H9 (cell line): ENCODE measurements around the gene DIAPH3. TPM values are rescaled to one million over a fixed set of nuclear protein-coding genes. Genes with fewer than 3 reads are reported as not detected.

Experiments used
- DNase-seq: peaks from one replicate; pipeline ENCODE4 v3.0.0-alpha.2; 2017
- H2AFZ ChIP-seq: one replicate; pipeline ENCODE4 v1.6.1; 2013; ENCODE audit warnings: mild to moderate bottlenecking, low read length, control low read depth, moderate library complexity
- H2AK5ac ChIP-seq: 2 replicates; pipeline ENCODE4 v1.6.1; 2013; ENCODE audit warnings: low read length, control low read depth, mixed read lengths; ENCODE audit not compliant: insufficient read length
- H2BK120ac ChIP-seq: one replicate; pipeline ENCODE4 v1.6.1; 2013; ENCODE audit warnings: low read depth, mild to moderate bottlenecking, low read length, control low read depth, inconsistent platforms; ENCODE audit not compliant: poor library complexity, severe bottlenecking
- H2BK12ac ChIP-seq: 2 replicates; pipeline ENCODE4 v1.6.1; 2013; ENCODE audit warnings: low read length, control low read depth, mixed read lengths, low read depth; ENCODE audit not compliant: insufficient read length
- H2BK15ac ChIP-seq: 2 replicates; pipeline ENCODE4 v1.6.1; 2013; ENCODE audit warnings: low read depth, low read length, control low read depth
- H2BK20ac ChIP-seq: one replicate; pipeline ENCODE4 v1.6.1; 2013; ENCODE audit warnings: low read depth, mild to moderate bottlenecking, low read length, control low read depth, inconsistent platforms; ENCODE audit not compliant: poor library complexity, severe bottlenecking
- H2BK5ac ChIP-seq: 2 replicates; pipeline ENCODE4 v1.6.1; 2013; ENCODE audit warnings: low read length, control low read depth, mixed read lengths; ENCODE audit not compliant: insufficient read length
- H3K14ac ChIP-seq: 2 replicates; pipeline ENCODE4 v1.6.1; 2013; ENCODE audit warnings: low read length, control low read depth; ENCODE audit not compliant: insufficient read depth
- H3K18ac ChIP-seq: 2 replicates; pipeline ENCODE4 v1.6.1; 2013; ENCODE audit warnings: low read depth, mild to moderate bottlenecking, mixed read lengths, low read length, control low read depth; ENCODE audit not compliant: insufficient read length
- H3K23ac ChIP-seq: 2 replicates; pipeline ENCODE4 v1.6.1; 2013; ENCODE audit warnings: low read length, control low read depth, mixed read lengths, low read depth; ENCODE audit not compliant: insufficient read length
- H3K23me2 ChIP-seq: 2 replicates; pipeline ENCODE4 v1.6.1; 2013; ENCODE audit warnings: low read depth, mild to moderate bottlenecking, mixed read lengths, low read length, control low read depth; ENCODE audit not compliant: insufficient read length, poor library complexity, severe bottlenecking
- H3K27ac ChIP-seq: 2 replicates; pipeline ENCODE4 v1.5.1; 2013; ENCODE audit warnings: low read length, control low read depth, mixed read lengths, low read depth; ENCODE audit not compliant: insufficient read length
- H3K27me3 ChIP-seq: 2 replicates; pipeline ENCODE4 v1.6.1; 2013; ENCODE audit warnings: low read length, control low read depth, inconsistent platforms; ENCODE audit not compliant: insufficient read depth
- H3K4ac ChIP-seq: 2 replicates; pipeline ENCODE4 v1.6.1; 2013; ENCODE audit warnings: low read depth, mild to moderate bottlenecking, control low read depth, inconsistent platforms, low read length, moderate library complexity
- H3K4me1 ChIP-seq: 2 replicates; pipeline ENCODE4 v1.6.1; 2013; ENCODE audit warnings: low read length, control low read depth, inconsistent platforms; ENCODE audit not compliant: insufficient read depth
- H3K4me2 ChIP-seq: 2 replicates; pipeline ENCODE4 v1.6.1; 2013; ENCODE audit warnings: low read length, control low read depth, mixed read lengths; ENCODE audit not compliant: insufficient read length, insufficient read depth
- H3K56ac ChIP-seq: 2 replicates; pipeline ENCODE4 v1.6.1; 2013; ENCODE audit warnings: low read depth, mild to moderate bottlenecking, mixed read lengths, low read length, control low read depth; ENCODE audit not compliant: insufficient read length
- H3K79me1 ChIP-seq: 2 replicates; pipeline ENCODE4 v1.6.1; 2013; ENCODE audit warnings: low read depth, mild to moderate bottlenecking, moderate library complexity, low read length, control low read depth, inconsistent platforms; ENCODE audit not compliant: insufficient read depth, poor library complexity, severe bottlenecking
- H3K79me2 ChIP-seq: 2 replicates; pipeline ENCODE4 v1.6.1; 2013; ENCODE audit warnings: low read length, control low read depth, inconsistent platforms; ENCODE audit not compliant: insufficient read depth
- H3K9ac ChIP-seq: 2 replicates; pipeline ENCODE4 v1.6.1; 2013; ENCODE audit warnings: low read length, control low read depth, mixed read lengths; ENCODE audit not compliant: insufficient read length; ENCODE audit errors: extremely low read depth
- H3K9me3 ChIP-seq: one replicate; pipeline ENCODE4 v1.6.1; 2013; ENCODE audit warnings: low read depth, low read length, inconsistent platforms; ENCODE audit not compliant: control insufficient read depth
- H3T11ph ChIP-seq: one replicate; pipeline ENCODE4 v1.6.1; 2013; ENCODE audit warnings: mild to moderate bottlenecking, low read length, control low read depth, inconsistent platforms
- H4K20me1 ChIP-seq: one replicate; pipeline ENCODE4 v1.6.1; 2013; ENCODE audit not compliant: control insufficient read depth, insufficient read length, insufficient read depth
- H4K5ac ChIP-seq: 2 replicates; pipeline ENCODE4 v1.6.1; 2013; ENCODE audit warnings: low read depth, mild to moderate bottlenecking, mixed read lengths, low read length, control low read depth; ENCODE audit not compliant: insufficient read length
- H4K8ac ChIP-seq: replicated peaks from 2 replicates; pipeline ENCODE4 v1.6.1; 2013; ENCODE audit warnings: low read length, control low read depth, mixed read lengths, low read depth; ENCODE audit not compliant: insufficient read length
- H4K91ac ChIP-seq: 2 replicates; pipeline ENCODE4 v1.6.1; 2013; ENCODE audit warnings: low read depth, mild to moderate bottlenecking, moderate library complexity, mixed read lengths, low read length, control low read depth; ENCODE audit not compliant: insufficient read length
- H3K27ac Mint-ChIP-seq, 3 experiments: 2 replicates in 2 of 3; 3 replicates in 1 of 3; pipeline ENCODE4 v1.8.0; 2020 to 2021; ENCODE audit warnings: mixed read lengths in 3 of 3, mild to moderate bottlenecking in 1 of 3, moderate library complexity in 1 of 3
- H3K27me3 Mint-ChIP-seq: 2 replicates; pipeline ENCODE4 v1.8.0; 2021; ENCODE audit warnings: low read depth, mild to moderate bottlenecking, moderate library complexity, mixed read lengths
- H3K36me3 Mint-ChIP-seq, 3 experiments: 2 replicates in 2 of 3; 3 replicates in 1 of 3; pipeline ENCODE4 v1.8.0; 2020 to 2021; ENCODE audit warnings: low read depth in 3 of 3, mixed read lengths in 3 of 3; ENCODE audit not compliant: insufficient read depth in 1 of 3
- H3K4me1 Mint-ChIP-seq, 2 experiments: 2 replicates each; pipeline ENCODE4 v1.8.0; 2020; ENCODE audit warnings: mixed read lengths in 2 of 2
- H3K4me3 Mint-ChIP-seq, 2 experiments: 2 replicates in 1 of 2; 3 replicates in 1 of 2; pipeline ENCODE4 v1.8.0; 2020 to 2021; ENCODE audit warnings: mild to moderate bottlenecking in 2 of 2, mixed read lengths in 2 of 2, moderate library complexity in 1 of 2
- H3K9me3 Mint-ChIP-seq, 2 experiments: 2 replicates in 1 of 2; 3 replicates in 1 of 2; pipeline ENCODE4 v1.8.0; 2020; ENCODE audit warnings: mild to moderate bottlenecking in 2 of 2, mixed read lengths in 2 of 2, moderate library complexity in 1 of 2
- CTCF ChIP-seq: fragments of 200-600 bp; sonication (generic); conservative IDR thresholded peaks from 3 replicates; pipeline ENCODE4 v1.8.0; 2021; ENCODE audit warnings: antibody characterized with exemption, mild to moderate bottlenecking
- WGBS: extraction: QIAGEN DNeasy Blood & Tissue Kit; methylation state at CpG from one replicate; pipeline ENCODE4 v1.1.7; 2013; ENCODE audit warnings: missing lambda C conversion rate, low lambda C conversion rate, mixed read lengths; ENCODE audit not compliant: insufficient read length; ENCODE audit errors: extremely low coverage; 5-methylcytosine and 5-hydroxymethylcytosine counted together
- total RNA-seq: library from RNA; stranded (reverse); gene quantifications from 2 replicates; pipeline ENCODE4 v1.2.1, GENCODE V29; 2021

DIAPH3 gene
- total RNA-seq, 1 experiment from 2014 or later: 23.1 TPM

- Histone ChIP-seq H3K23ac (no peak overlapping the region), H3K27ac (no peak overlapping the region), H3K18ac (no peak overlapping the region), H4K91ac (no peak overlapping the region), H3K4me1 (no peaks in the 10 kb centered on the region), H3K9ac (no peak overlapping the region), H4K20me1 (no peaks in the 10 kb centered on the region), H2AK5ac (no peak overlapping the region), H3K79me2 (no peaks in the 10 kb centered on the region), H4K5ac (no peak overlapping the region), H3K4ac (no peak overlapping the region), H3K79me1 (no peaks in the 10 kb centered on the region), H3T11ph (no peak overlapping the region), H2BK15ac (no peak overlapping the region), H3K9me3 (no peaks in the 10 kb centered on the region), H3K27me3 (no peaks in the 10 kb centered on the region), H2BK20ac (no peak overlapping the region), H3K4me2 (no peak overlapping the region), H3K14ac (no peak overlapping the region), H2BK12ac (no peak overlapping the region), H3K56ac (no peak overlapping the region), H4K8ac (no peak overlapping the region), H3K23me2 (no peaks in the 10 kb centered on the region), H2BK120ac (no peak overlapping the region), H2AFZ (no peak overlapping the region), H2BK5ac (no peak overlapping the region)
- Mint-ChIP-seq H3K4me3 (no peak overlapping the region), H3K9me3 (no peaks in the 10 kb centered on the region), H3K27ac (no peak overlapping the region), H3K36me3 (no peaks in the 10 kb centered on the region), H3K4me1 (peaks cover 0 to 4% of the 10 kb centered on the region in 2 experiments; a peak in 2 of 4 replicates), H3K27me3 (no peaks in the 10 kb centered on the region)
- no CpG with 5 or more reads among the region's 2 CpGs for WGBS
- no peak for TF ChIP-seq CTCF
- DNase-seq: no peak
These were observed 430.0 kb downstream of the DIAPH3 start for GRCh38 chr13:59733744-59734143.
